ENCODE data around the gene WBP1L. TPM values are rescaled to one million over a fixed set of nuclear protein-coding genes. Genes with fewer than 3 reads are reported as not detected.

The WBP1L gene
- total RNA-seq, 1 donor from 2014 or later = 44.5 TPM

- H3K27ac ChIP-seq = no peak overlapping the region
- H3K9me3 ChIP-seq = no peaks in the 10 kb centered on the region
- intact Hi-C loops (cut with DNase I) = no loop called here
- no peak for ATAC-seq
- H3K36me3 ChIP-seq = peaks cover 21% of the 10 kb centered on the region
- TF ChIP-seq CTCF (IDR thresholded peaks at IDR 0.05) = no peak
- no peak for DNase-seq
- no peak overlapping the region for H3K4me3 ChIP-seq
- H3K4me1 ChIP-seq = no peaks in the 10 kb centered on the region
- H3K27me3 ChIP-seq (ENCODE audit: low read depth) = no peaks in the 10 kb centered on the region
Measured at GRCh38 chr10:102702742-102703141, 41.0 kb upstream of the WBP1L start.

- Histone ChIP-seq H3K36me3 (peaks cover 6% of the 10 kb centered on the region), H3K4me3 (no peak overlapping the region), H3K9me3 (no peaks in the 10 kb centered on the region), H3K4me1 (no peaks in the 10 kb centered on the region), H3K27ac (no peak overlapping the region), H3K27me3 (ENCODE audit: low read depth) (no peaks in the 10 kb centered on the region)
- no peak for TF ChIP-seq CTCF (IDR thresholded peaks at IDR 0.05)
- ATAC-seq = no peak
- DNase-seq = no peak
- intact Hi-C loops (cut with DNase I) = no loop called here
Measured at GRCh38 chr10:102704915-102705314, 38.8 kb upstream of the WBP1L start.

- no peak for TF ChIP-seq CTCF (IDR thresholded peaks at IDR 0.05)
- Histone ChIP-seq H3K27ac (no peak overlapping the region), H3K9me3 (no peaks in the 10 kb centered on the region), H3K4me1 (no peaks in the 10 kb centered on the region), H3K36me3 (peaks cover 6% of the 10 kb centered on the region), H3K27me3 (ENCODE audit: low read depth) (no peaks in the 10 kb centered on the region), H3K4me3 (no peak overlapping the region)
- intact Hi-C loops (cut with DNase I) = no loop called here
- no peak for DNase-seq
- no peak for ATAC-seq
Measured at GRCh38 chr10:102705531-102705930, 38.2 kb upstream of the WBP1L start.

- H3K27ac ChIP-seq = no peak overlapping the region
- ATAC-seq (no peak), DNase-seq (no peak)
- H3K4me1 ChIP-seq = peaks cover 19% of the 10 kb centered on the region
- intact Hi-C loops (cut with DNase I) = no loop called here
- H3K36me3 ChIP-seq = no peaks in the 10 kb centered on the region
- H3K4me3 ChIP-seq = no peak overlapping the region
- no peak for TF ChIP-seq CTCF (IDR thresholded peaks at IDR 0.05)
- no peaks in the 10 kb centered on the region for H3K27me3 ChIP-seq (ENCODE audit: low read depth)
- H3K9me3 ChIP-seq = no peaks in the 10 kb centered on the region
Measured at GRCh38 chr10:102710609-102711008, 33.1 kb upstream of the WBP1L start.

- no peak for DNase-seq
- peaks cover 19% of the 10 kb centered on the region for H3K4me1 ChIP-seq
- H3K9me3 ChIP-seq = no peaks in the 10 kb centered on the region
- no peak overlapping the region for H3K4me3 ChIP-seq
- no peak for TF ChIP-seq CTCF (IDR thresholded peaks at IDR 0.05)
- H3K36me3 ChIP-seq = no peaks in the 10 kb centered on the region
- H3K27ac ChIP-seq = no peak overlapping the region
- ATAC-seq = no peak
- H3K27me3 ChIP-seq (ENCODE audit: low read depth) = no peaks in the 10 kb centered on the region
- intact Hi-C loops (cut with DNase I) = no loop called here
Measured at GRCh38 chr10:102712089-102712488, 31.7 kb upstream of the WBP1L start.

All from lower lobe of right lung (tissue), 2 donors.